ENCODE data around the gene ATP8A2.
"Not testable (repeated sequence)": the region's sequence is repeated elsewhere in the genome, so short reads cannot be mapped to it uniquely, and the experiment has no call there.

ATP8A2 gene

DNA sequence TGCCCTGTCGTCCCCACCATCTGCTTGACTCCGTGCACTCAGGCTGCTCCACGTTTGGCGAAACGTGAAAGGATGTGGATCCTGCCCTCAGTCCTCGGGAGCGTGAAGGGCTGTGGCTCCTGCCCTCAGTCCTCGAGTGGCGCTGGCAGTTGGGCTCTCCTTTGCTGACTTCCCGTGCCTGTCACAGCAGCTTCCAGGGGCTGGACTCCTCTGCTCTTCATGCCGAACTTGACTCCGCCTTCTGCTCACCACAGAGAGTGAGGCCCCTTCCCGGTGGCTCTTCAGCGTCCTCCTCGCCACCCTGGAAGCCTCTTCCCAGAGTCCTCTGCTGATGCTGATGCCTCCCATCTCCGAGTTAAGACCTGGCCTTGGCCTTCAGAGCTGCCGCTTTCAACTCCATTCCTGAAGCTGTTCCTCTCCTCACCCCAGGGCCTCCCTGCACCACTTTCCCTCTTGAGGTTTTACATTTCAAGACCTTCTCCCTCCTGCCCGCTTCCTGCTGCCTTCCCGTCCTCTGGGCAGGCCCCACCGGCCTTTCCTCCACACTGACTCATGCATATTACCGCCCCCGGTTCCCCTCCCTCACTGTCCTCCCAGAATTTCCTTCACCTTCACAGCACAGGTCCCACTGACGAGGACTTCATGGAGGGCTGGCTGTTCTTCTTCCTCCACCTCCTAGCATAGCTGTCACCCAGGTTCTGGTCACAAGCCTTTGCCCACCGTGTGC, 568.4 kb downstream of the ATP8A2 start:
- DNase-seq, result no peak

DNA sequence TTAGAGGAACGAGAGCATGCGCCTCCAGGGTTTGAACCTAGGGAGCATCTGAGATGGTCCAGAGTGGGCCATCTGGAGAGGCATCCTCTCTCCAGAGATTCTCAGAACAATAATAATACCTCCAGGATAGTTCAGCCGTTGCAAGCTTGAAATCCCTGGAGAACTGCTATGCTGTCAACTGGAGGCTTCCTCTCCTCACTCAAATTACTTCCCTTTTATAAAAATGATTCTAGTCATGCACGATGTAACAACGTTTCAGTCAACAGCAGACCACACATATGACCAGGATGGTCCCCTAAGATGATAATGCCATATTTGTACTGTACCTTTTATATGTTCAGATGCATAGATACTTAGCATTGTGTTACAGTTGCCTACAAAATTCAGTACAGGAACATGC, 571.3 kb downstream of the ATP8A2 start:
- DNase-seq, result no peak

DNA sequence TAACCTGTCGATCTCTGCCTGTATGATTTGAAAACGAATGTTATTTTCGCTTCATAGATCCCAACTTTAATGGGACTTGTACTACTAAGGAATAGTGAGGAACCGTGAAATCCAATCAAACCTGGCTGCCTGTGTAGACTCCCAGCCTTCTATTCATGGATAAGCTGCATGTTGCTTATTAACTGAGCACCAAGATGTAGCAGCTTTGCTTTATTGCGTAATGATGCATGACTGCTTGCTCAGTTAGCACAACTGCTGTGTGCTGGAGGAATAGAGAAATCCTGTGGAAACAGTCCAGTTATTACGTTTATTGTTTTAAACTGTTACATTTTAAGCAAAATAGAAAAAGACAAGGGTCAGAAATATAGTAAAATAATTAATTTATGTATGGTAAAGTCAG, 571.9 kb downstream of the ATP8A2 start:
- DNase-seq, result no peak

DNA sequence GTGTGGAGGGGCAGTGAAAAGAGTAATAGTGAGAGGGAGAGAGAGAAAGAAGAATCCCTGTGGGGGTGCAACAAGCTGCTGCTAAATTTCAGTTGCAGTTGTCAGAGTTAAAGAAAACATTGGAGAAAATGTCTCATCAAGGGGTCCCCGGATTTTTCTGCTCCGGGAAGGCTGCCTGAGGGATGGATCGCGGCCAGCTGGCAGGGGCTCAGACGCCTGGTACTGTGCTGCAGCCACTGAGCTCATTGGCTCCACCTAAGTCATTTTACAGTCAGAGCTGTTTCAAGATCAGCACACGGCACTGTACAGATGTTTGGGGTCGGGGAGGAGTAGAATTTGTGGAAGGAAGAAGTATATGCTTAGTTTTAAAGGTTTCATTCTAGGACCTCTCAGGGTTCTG, 573.8 kb downstream of the ATP8A2 start:
- DNase-seq, result no peak

DNA sequence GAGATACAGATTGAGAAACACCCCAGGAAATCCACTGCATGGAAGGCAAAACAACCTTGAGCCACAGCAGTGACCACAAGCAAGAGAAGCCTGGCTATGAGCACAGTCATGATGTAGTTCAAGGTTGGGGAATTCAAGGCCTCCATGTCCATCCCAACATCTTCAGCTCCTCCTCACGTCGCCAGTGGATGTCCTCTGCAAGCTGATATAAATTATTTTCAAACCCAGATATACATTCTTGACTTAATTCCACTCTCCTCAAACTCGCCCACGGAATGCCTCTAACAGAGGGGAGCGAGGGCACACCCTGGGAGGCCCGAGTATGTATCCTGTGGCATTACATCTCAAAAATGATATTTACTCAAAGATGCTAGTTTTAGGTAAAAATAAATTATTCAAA, 574.5 kb downstream of the ATP8A2 start:
- DNase-seq, result no peak

DNA sequence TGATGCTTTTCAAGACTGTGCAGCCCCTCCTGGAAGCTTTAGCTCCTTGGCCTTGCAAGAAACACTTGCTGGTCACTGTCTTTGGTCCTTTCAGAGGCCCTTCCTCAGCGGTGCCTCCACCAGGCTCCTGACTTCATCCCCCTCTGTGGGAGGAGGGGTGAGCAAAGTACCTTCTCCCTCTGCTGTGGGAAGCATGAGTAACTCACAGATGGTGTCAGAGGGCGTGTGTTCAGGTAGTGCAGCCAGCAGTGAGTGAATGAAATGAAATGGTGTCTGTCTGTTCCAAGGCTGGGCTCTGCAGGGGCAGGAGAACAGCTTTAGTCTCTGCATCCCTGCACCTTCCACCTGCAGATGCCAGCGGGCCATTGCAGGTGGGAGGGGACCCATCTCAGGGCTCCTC, 577.1 kb downstream of the ATP8A2 start:
- no peak for DNase-seq

DNA sequence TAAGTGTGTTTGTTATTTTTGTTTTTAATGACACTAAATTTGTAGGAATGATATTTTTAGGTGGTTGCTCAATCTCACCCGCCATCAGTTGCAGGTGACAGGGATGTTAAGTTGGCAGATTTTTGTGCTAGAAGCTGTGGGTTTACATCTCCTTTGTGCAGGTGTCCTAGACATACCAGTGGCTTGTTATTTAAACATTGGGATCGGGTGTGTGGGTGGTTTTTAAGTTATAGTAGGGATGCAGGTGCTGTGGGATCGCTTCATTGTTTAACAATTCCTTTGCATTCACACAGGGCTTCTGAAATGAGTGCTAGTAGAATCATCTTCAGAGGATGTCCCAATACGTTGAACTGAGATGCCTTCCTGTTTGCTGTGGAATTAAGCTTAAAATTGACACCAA, 580.1 kb downstream of the ATP8A2 start:
- no peak for DNase-seq

DNA sequence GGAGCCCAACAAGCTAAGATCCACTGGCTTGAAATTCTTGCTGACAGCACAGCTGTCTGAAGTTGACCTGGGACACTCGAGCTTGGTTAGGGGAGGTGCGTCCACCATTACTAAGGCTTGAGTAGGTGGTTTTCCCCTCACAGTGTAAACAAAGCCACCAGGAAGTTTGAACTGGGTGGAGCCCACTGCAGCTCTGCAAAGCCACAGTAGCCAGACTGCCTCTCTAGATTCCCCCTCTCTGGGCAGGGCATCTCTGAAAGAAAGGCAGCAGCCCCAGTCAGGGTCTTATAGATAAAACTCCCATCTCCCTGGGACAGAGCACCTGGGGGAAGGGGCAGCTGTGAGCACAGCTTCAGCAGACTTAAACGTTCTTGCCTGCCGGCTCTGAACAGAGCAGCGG, 582.3 kb downstream of the ATP8A2 start:
- not testable (repeated sequence) for DNase-seq

DNA sequence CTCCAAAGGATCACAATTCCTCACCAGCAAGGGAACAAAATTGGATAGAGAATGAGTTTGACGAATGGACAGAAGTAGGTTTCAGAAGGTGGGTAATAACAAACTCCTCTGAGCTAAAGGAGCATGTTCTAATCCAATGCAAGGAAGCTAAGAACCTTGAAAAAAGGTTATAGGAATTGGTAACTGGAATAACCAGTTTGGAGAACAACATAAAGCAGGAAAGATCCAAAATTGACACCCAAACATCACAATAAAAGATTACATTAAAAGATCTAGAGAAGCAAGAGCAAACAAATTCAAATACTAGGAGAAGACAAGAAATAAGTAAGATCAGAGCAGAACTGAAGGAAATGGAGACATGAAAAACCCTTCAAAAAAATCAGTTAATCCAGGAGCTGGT, 583.2 kb downstream of the ATP8A2 start:
- not testable (repeated sequence) for DNase-seq

DNA sequence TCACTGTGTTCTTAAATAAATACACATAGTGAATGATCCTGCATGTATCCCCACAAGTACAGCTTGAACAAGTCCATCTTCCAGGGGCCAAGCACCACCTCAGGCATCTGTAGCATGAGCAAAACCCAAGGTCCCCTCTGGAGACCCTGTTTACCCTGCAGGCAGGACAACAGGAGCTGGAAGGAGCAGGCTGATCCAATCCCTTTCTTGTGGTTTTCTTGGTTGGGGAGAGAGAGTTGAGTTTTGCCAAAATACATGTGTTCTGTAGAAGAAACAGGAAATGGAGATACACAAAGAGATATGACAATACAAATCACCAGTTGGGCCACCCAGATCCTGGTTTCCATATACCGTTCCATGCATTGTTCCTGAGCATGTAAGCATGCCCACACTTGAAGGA, 587.2 kb downstream of the ATP8A2 start:
- no peak for DNase-seq

DNA sequence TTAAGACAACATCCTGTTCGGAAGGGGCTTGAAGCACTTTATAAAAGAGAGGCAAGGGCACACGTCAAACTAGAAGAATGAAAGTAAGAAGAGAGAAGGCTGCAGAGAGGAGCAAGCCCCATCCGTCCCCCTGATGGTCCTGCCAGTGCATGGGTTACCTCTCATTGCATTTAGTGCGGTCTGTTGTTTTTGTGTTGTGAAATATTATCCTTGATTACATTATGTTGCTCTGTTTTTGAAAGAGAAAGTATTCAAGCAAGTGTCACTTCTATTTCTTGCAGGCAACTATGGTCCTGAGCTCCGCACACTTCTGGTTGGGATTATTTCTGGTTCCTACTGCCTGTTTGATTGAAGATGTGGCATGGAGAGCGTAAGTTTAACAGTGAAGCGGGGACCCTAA, 589.5 kb downstream of the ATP8A2 start:
- no peak for DNase-seq

DNA sequence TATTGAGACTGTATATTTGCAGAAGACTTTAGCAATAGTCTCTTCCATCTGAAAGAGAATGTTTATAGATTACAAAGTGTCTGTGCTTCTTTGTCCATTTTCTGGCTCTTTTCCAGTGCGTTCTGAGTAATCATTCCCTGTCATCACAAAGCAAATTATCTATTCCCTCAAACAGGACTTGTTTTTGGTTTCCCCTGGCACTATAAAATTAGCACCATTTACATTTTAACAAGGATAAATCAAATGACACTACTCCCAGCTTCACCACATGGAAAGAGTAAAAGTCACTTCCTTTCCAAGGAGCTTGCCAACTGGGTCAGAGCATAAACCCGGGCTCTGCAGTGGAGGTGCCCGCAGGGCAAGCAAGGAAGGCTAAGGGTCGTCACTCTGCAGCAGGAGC, 591.9 kb downstream of the ATP8A2 start:
- DNase-seq, result no peak

DNA sequence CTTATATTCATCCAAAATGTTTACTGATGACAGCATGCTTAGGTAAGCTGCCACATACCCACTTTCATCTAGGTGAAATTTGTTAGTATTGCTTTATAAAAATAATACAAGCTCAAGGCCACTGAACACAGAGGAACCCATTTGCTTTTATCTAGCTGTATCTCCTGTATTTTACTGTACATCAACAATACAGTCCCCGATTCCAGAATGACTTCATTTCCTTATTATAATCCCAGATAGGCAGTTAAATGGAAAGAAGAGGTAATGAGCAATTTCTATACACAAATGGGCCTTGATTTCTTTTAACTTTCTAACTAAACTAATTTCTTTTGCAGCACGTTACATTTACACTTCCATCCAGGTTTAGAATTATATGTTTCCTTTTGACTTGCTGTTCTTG, 593.8 kb downstream of the ATP8A2 start:
- DNase-seq, result no peak

DNA sequence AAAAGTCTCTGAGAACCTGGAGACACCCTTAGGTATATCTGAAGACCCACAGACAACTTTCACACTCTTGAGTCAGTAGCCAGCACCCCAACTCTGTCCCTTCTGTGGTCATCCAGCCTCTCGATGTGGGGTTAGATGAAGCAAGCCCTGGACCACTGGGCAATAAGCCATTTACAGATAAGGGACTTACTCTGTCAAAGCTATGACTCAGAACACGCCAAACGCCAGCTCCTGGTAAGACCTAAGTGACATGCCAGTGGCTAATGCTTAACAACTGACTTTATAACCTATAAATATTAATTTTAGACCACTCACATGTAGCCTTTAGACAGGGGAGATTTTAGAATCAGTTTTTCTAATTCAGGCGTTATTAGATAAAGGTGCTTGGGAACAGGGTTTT, 594.3 kb downstream of the ATP8A2 start:
- no peak for DNase-seq

DNA sequence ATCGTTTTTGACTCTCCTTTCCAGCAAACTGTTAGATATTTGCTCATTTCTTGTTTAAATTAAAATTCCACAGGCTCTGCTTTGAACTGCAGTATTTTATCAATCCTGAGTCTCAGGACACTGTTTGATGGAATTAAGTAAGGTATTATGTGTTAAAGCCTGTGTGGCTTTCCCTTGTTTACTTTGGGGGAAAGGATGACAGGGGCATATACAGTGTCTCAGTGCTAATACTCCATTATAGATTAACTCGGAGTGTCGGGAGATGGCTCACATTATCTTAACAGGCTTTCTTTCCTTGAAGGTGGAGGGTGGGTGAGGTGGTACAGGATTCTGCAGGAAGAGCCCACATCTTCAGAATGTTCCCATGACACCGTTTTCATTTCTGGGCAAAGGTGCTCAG, 595.4 kb downstream of the ATP8A2 start:
- DNase-seq, result no peak

DNA sequence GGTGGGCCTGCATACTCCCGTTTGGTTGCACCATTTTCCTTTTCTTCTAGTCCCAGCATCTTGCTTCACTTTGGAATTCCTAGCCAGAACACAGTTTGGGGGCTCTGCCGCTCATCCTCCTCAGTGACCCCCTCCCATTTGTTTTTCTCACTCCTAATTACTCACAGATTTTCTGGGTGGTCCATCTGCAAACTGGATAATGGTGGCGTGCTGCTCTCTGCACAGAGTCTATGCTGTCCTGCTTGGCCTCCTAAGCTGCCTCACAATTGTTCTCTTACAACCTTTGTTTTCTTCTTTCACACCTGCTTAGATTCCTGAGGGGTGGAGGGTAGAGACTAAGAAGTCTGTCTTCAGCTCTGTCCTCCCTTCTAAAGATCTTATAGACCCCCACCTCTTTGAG, 599.3 kb downstream of the ATP8A2 start:
- no peak for DNase-seq

DNA sequence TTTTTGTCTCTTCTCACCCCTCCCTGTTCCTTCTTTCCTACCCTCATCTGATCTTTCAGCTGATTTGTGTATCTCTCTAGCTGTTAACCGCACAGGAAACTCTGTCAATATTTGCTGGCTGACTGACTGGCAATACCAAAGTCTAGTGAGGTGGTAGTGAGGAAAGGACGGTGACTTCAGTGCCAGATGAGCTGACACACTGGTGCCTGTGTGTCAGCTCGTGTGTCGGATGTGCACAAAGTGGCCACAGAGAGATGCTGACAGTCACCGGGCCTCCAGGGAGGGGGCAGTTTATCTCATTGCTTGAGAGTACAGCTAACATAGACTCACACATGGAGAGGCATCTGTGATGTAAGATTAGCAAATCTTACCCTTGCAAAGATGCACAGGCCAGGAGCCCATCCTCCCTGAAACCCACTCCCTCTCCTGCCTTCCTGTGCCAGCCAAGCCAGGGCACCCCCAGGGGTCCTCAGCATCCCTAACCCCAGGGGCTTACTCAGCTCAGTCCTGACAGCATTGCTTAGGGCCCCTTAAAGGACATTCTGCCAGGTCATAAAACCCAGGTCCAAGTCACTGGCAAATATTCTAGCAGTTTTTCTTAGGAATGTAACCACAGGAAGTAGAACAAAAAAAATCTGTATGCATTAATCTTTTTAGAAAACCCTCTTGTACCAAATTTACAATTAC, 599.8 kb downstream of the ATP8A2 start:
- peak; percentile 34 for DNase-seq

DNA sequence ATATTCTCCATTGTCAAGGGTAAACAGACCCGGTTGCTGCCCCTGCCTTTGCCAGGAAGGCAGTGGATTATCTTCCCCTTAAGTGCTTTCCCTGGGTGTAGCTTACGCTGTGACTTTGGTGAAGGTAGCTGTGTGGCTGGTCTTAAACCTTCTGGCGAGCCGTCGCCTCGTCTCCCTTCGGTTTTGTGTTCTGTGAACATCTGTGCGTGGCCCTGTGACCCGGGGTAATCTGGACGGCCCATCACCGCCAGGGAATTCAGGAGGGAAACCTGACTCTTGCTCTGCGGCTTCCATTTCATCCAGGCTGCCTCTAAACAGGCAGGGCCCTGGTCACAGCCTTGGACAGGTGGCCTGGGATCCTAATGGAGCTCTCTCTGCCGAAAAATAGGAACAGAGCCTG, 601.3 kb downstream of the ATP8A2 start:
- no peak for DNase-seq

DNA sequence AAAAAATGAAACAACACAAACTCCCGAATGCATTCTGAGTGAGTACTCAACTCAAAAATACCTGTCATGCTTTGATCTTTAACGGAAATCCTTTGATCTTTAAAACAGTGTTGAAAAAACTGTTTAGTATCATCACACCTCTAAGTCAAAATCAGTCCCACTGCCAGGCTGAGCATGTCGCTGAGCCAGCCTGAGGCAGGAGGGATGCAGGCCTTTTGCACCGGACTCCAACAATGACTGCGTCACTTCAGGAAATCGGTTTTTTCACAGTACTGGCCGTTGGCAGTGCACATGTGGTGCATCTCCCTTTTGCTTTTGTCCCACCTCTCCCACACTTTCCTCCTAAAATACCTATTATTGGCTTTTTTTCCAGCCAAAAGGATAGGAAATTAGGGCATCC, 601.8 kb downstream of the ATP8A2 start:
- DNase-seq, result no peak

DNA sequence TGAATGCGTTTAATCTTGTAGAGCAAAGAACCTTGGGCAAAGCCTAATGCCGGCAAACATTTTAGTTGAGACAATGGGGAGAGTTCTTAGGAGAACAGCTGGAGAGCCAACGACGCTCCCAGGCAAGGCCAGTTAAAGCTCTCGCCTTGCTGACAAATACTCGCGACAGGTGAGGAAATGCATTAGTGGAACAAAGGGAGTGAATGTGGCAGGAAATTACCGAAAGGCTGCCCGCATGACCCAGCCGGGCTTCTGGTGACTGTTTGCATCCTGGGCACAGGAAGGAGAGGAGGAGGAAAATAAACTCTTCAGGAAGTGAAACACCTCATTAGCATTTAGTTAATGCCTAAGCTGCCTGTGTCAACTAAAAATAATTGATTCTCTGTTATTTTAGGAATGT, 605.4 kb downstream of the ATP8A2 start:
- no peak for DNase-seq

DNA sequence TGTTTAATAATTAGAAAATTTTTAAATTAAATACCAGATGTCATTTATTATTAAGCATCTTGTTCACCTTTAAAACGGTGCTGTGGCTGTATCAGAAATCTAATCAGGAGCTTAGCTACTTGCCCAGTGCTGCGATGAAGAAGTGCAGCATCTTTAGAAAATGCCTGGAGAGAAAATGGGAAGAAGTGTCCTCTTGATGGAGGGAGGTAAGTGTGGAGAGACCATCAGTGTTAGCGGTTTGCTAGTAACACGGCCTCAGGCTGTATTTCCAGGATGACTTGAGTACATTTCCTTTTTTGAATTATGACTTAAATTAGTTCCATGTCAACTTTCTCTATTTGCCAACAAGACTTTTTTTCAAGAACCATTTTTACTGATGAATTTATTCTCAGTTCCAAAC, 605.9 kb downstream of the ATP8A2 start:
- no peak for DNase-seq

DNA sequence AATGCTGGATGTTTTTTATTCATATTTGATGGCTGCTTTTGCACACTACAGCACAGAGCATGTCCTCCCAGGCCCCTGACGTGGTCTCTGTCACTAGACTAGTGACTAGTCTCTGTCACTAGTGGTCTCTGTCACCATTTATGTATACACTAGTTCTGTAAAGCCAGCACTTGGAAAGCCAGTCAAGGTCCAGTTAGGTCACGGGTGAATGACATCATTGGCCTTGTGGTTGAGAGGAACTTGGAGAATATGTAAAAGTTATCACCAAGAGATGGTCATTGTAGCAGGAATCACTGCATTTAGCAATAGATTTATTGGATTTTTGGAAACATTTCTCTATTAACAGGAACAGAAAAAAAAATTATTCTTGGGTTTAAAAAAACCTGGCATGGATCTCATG, 607.2 kb downstream of the ATP8A2 start:
- DNase-seq, result no peak

DNA sequence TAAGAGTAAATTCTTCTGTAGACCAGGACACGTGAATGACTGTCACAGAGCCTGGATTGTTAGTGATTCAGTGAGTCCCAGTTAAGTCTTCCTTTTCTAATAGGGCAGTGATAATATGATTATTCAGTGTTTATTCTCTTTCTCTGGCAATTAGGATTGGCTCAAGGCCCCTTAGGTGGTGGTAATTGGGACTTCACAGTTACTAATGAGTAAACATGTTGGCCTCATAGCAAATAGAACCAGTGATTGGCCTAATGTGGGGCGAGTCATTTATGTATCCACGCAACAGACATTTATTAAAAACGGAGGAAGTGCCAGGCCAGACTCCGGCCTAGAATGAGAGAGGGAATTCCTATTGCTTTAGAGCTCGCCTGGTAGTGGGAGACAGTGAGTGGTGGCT, 607.6 kb downstream of the ATP8A2 start:
- DNase-seq, result no peak

DNA sequence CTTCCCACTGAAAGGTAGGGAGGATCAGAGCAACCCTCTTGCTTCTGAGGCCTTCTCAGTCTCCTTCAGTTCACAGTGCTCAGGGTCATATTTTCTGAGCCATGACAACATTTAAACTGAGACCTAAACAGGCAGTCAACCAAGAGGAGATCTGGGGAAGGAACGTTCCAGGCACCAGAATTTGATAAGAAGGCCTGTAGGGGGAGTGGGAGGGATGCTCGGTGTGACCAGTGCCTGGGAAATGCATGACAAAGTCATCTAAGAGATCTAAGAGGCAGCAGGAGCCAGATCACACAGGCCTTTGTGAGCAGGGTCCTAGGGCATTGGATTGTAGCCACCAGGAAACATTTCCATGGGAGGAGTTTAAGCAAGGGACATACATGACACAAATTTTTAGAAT, 608.5 kb downstream of the ATP8A2 start:
- no peak for DNase-seq

DNA sequence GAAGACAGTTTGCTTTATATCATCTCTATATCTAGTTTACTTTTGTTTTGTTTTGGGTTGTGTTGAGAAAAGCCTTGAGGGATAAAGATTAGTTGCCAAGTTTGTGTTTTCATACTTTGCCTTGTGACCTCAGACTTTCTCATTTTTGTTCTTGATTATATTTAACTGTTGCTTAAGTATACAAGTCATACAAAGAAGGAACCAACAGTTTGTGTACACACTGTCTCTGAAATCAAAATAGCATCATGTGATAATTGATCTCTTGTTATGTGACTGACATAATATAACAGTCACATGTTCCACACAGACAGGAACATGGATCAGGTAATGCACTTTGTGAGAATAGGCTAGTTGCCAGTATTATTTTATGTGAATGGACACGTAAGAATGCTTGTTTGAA, 609.3 kb downstream of the ATP8A2 start:
- no peak for DNase-seq

Measured in stimulated activated CD4-positive, alpha-beta T cell treated with anti-CD3 and anti-CD28 coated beads, Interleukin-4, amount 100 ng/mL, for 24 hours (primary cell).